Activated T-helper 17 cell treated with anti-CD3 and anti-CD28 coated beads, Interleukin-2, amount 50 U/mL, for 72 hours (primary cell): ENCODE measurements around the gene TSPAN2. TPM values are rescaled to one million over a fixed set of nuclear protein-coding genes. Genes with fewer than 3 reads are reported as not detected.
"Not testable (repeated sequence)": the region's sequence is repeated elsewhere in the genome, so short reads cannot be mapped to it uniquely, and the experiment has no call there.

Experiments
- ATAC-seq: fragments of 150-1000 bp; cut with Tn5 transposase; replicated peaks from 2 replicates; pipeline ENCODE4 v1.10.0; 2021; ENCODE audit warnings: mild to moderate bottlenecking, moderate library complexity
- H3K27ac Mint-ChIP-seq: one replicate; pipeline ENCODE4 v1.8.0; 2022; ENCODE audit warnings: mixed read lengths
- H3K27me3 Mint-ChIP-seq: one replicate; pipeline ENCODE4 v1.8.0; 2022; ENCODE audit warnings: mixed read lengths
- H3K36me3 Mint-ChIP-seq: one replicate; pipeline ENCODE4 v1.8.0; 2022; ENCODE audit warnings: low read depth, mild to moderate bottlenecking, mixed read lengths
- H3K4me1 Mint-ChIP-seq: one replicate; pipeline ENCODE4 v1.8.0; 2022; ENCODE audit warnings: mixed read lengths
- H3K4me3 Mint-ChIP-seq: one replicate; pipeline ENCODE4 v1.8.0; 2022; ENCODE audit warnings: mild to moderate bottlenecking, mixed read lengths
- H3K9me3 Mint-ChIP-seq: one replicate; pipeline ENCODE4 v1.8.0; 2022; ENCODE audit warnings: mixed read lengths
- total RNA-seq, 2 donors: library from RNA; stranded (reverse); gene quantifications; one replicate each; pipeline ENCODE4 v1.2.3, GENCODE V29; 2022

TSPAN2 gene
- total RNA-seq, 2 donors from 2014 or later: 0.95 to 2.5 TPM

DNA sequence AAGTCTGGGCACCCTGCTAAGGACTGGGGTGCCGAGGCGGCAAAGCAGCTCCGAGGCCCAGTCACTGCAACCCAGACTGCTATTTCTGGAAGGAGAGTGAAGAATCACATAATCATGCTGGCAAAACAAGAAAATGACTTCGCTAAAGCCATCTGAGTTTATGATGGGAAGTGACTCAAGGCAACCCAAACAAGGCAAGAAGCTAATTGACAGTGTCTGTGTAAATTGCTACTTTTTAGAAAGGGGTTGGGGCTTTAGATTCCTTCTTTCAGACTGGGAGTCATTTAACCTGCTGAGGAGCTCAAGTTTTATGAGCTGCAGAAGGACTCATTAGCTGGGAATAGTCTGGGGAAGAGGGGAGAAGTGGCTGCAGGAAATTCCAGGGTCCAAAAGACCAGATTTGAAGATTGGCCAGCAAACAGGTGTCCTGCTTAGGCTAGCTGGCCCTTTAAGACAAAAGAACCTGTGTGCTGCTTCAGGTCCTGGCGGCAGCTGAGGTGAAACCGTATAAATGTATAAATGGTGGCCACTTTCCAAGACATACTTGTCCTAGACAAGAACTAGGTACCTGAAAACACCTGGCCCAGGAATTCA is 31.5 kb downstream of the TSPAN2 start:
- H3K4me1 Mint-ChIP-seq: peaks cover 13% of the 10 kb centered on the region
- no peak for ATAC-seq
- no peak overlapping the region for H3K4me3 Mint-ChIP-seq
- H3K27me3 Mint-ChIP-seq: no peaks in the 10 kb centered on the region
- H3K27ac Mint-ChIP-seq: no peak overlapping the region
- H3K9me3 Mint-ChIP-seq: no peaks in the 10 kb centered on the region
- peaks cover 6% of the 10 kb centered on the region for H3K36me3 Mint-ChIP-seq

DNA sequence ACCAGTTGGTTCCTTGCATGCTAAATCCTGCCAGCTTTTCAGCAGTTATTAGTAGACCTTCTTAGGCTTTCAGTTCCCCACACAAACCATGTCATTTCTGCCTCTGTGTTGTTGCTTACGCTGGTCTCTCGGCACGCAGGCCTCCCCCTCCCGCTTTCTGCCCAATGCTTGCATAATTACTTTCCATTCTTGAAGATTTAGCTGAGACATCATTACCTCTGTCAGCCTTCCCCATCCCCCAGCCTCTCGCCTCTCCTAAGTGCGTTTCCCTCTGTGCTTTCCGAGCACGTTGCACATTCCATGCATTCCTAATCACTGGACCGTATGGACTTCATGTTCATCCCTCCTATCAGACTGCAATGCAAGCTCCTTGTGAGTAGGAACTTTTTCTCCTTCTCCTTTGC is 32.9 kb downstream of the TSPAN2 start:
- Mint-ChIP-seq H3K27me3 (no peaks in the 10 kb centered on the region), H3K4me3 (no peak overlapping the region)
- ATAC-seq: no peak

DNA sequence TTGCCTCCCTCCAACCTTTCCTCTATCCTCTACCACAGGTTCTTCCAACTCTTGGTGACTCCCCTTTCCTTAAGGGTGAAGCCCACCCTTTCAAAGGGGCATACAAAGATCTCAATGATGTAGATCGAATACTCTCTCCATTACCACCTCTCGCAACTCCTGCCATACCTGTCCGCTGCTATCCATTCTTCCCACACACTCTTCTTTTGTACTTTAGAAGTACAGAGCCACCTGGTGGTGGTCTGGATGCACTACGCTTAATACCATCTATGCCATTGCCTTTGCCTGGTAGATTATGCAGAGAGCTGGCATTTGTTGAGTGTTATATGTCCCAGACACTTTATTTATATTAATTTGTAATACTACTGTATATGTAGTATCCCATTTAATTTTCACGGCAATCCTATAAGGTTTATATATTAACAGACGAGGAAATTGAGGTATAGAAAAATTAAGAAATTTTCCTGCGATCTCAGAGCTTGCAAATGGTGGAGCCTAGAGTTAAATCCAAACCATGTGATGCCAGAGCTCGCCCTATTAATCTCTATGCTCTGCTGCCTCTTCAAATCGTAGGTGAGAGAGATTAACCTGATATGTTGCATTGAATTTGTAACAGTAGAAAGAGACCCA is 36.7 kb downstream of the TSPAN2 start:
- no peaks in the 10 kb centered on the region for H3K27me3 Mint-ChIP-seq
- ATAC-seq: peak; percentile 81

More for the DNA sequence above, 32.9 kb downstream of the TSPAN2 start:
- no peak overlapping the region for H3K27ac Mint-ChIP-seq
- no peaks in the 10 kb centered on the region for H3K9me3 Mint-ChIP-seq
- peaks cover 6% of the 10 kb centered on the region for H3K36me3 Mint-ChIP-seq
- peaks cover 5% of the 10 kb centered on the region for H3K4me1 Mint-ChIP-seq

DNA sequence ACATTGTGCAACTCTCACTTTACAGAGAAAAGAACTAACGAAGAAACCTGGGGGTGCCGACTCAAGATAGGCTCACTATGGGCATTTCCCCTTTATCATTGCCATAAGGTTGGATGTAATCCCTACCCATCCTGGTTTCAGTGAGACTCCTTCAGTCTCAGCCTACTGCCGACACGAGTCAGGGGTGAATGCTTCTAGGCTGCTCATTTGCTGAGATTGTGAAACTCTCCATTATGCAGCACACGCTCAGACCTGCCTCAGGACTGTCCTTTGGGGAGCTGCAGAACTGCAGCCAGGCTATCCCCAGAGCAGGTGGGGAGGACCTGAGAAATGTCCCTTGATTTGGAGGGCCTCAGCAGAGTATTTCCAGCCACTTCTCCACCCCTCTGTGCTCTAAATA is 37.5 kb downstream of the TSPAN2 start:
- H3K27me3 Mint-ChIP-seq: no peaks in the 10 kb centered on the region
- H3K36me3 Mint-ChIP-seq: peaks cover 6% of the 10 kb centered on the region
- no peak overlapping the region for H3K4me3 Mint-ChIP-seq
- H3K9me3 Mint-ChIP-seq: no peaks in the 10 kb centered on the region
- no peak overlapping the region for H3K27ac Mint-ChIP-seq
- H3K4me1 Mint-ChIP-seq: peaks cover 5% of the 10 kb centered on the region
- ATAC-seq: no peak

More for the DNA sequence above, 36.7 kb downstream of the TSPAN2 start:
- H3K27ac Mint-ChIP-seq: no peak overlapping the region
- peaks cover 5% of the 10 kb centered on the region for H3K4me1 Mint-ChIP-seq
- no peaks in the 10 kb centered on the region for H3K9me3 Mint-ChIP-seq
- no peak overlapping the region for H3K4me3 Mint-ChIP-seq
- peaks cover 6% of the 10 kb centered on the region for H3K36me3 Mint-ChIP-seq

DNA sequence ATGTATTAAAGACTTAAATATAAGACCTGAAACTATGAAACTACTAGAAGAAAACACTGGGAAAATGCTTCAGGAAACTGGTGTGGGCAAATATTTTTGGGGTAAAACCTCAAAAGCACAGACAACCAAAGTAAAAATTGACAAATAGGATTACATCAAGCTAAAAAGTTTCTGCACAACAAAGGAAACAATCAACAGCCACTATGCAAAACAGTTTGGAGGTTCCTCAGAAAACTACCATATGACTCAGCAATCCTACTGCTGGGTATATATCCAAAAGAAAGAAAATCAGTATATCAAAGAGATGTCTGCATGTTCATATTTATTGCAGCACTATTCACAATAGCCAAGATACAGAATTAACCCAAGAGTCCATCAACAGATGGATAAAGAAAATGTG is 42.6 kb downstream of the TSPAN2 start:
- Mint-ChIP-seq H3K4me1 (no peaks in the 10 kb centered on the region), H3K9me3 (peaks cover 4% of the 10 kb centered on the region), H3K4me3 (no peak overlapping the region), H3K27ac (no peak overlapping the region), H3K27me3 (no peaks in the 10 kb centered on the region), H3K36me3 (peaks cover 27% of the 10 kb centered on the region)
- no peak for ATAC-seq

DNA sequence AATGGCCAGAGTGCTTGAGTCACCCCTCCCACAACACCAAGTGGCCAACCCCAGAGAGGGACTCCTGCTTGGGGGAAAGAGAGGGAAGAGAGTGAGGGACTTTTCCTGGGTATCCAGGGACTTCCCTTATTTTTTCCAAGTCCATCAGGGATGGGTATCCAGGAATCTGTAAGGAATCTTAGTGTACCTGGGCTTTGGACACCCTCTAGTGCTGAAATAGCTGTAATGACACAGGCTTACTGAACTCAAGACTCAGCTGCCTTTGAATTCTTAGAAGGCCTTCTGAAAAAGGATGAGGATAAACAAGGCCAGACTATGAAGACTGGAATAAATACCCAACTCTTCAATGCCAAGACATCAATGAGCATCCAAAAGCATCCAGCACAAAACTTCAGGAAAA is 47.6 kb downstream of the TSPAN2 start:
- no peak for ATAC-seq
- Mint-ChIP-seq H3K27ac (no peak overlapping the region), H3K4me3 (no peak overlapping the region), H3K9me3 (peaks cover 4% of the 10 kb centered on the region), H3K4me1 (no peaks in the 10 kb centered on the region), H3K36me3 (peaks cover 21% of the 10 kb centered on the region), H3K27me3 (no peaks in the 10 kb centered on the region)

DNA sequence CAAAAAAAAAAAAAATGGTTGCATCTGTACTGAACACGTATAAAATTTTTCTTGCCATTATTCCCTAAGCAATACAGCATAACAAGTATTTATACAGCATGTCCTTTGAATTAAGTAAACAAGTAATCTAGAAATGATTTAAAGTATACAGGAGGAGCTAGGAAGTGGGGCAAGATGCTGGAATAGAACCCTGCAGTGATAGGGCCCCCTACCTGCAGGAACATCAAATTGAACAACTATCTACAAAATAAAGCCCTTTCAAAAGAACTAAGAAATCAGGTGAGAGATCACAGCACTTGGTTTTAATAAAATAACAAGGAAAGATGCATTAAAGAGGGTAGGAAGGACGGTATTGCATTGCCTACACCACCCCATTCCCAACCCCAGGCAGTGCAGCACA is 48.8 kb downstream of the TSPAN2 start:
- Mint-ChIP-seq H3K27me3 (no peaks in the 10 kb centered on the region), H3K36me3 (peaks cover 11% of the 10 kb centered on the region), H3K9me3 (peaks cover 4% of the 10 kb centered on the region), H3K4me1 (no peaks in the 10 kb centered on the region), H3K4me3 (no peak overlapping the region), H3K27ac (no peak overlapping the region)
- no peak for ATAC-seq

DNA sequence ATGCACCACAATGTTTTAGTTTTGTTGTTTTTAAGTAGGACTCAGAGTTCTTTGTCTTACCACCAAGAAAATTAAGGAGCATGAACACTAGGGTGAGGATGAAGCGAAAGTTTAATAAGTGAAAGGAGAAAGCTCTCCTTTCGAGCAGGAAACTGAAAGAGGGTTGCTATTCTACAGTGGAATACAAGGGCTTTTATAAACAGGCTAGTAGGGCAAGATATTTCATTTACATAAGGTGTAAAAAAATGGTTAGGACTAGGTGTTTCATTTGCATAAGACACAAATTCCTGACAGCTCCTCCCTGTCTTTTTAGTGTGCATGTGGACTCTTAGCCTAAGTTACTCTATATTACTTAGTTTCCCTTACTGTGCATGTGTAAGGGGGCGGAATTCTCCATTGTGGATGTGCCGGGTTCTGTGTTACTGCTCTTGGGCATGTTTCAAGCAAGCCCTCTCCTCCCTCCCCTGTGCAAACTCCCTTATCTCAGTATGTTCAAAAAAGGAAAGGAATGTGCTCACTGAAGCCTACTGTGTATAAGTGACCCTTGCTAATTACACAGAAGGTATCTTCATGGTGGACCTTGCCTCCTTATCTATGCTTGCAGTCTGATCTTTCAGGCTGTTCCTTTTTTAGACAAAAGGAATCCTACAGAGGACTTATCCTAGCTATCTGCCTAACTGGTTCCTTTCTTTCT is 52.3 kb downstream of the TSPAN2 start:
- no peaks in the 10 kb centered on the region for H3K4me1 Mint-ChIP-seq
- H3K36me3 Mint-ChIP-seq: peaks cover 1% of the 10 kb centered on the region
- no peak for ATAC-seq
- no peaks in the 10 kb centered on the region for H3K9me3 Mint-ChIP-seq
- no peaks in the 10 kb centered on the region for H3K27me3 Mint-ChIP-seq
- no peak overlapping the region for H3K27ac Mint-ChIP-seq
- no peak overlapping the region for H3K4me3 Mint-ChIP-seq

DNA sequence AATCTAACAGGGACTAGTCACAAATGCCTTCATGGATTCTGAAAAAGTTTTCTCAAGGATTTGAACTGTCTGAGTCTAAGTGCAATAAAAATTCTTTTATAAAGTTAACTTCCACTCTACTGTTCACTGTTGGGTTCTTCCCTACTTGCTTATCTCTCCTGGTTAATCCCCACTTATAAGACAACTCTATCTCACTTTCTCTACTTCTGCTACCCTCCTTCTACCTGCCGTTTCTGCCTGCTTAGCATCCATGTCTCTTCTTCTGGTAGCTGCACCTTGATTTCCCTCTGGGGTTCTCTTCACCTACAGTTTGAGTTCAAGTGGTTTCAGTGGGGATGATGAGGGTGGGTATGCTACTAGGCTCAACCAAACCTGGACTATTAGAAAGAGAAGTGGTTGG is 53.7 kb downstream of the TSPAN2 start:
- Mint-ChIP-seq H3K9me3 (no peaks in the 10 kb centered on the region), H3K4me1 (no peaks in the 10 kb centered on the region), H3K4me3 (no peak overlapping the region), H3K27ac (no peak overlapping the region), H3K27me3 (no peaks in the 10 kb centered on the region), H3K36me3 (no peaks in the 10 kb centered on the region)
- ATAC-seq: no peak

DNA sequence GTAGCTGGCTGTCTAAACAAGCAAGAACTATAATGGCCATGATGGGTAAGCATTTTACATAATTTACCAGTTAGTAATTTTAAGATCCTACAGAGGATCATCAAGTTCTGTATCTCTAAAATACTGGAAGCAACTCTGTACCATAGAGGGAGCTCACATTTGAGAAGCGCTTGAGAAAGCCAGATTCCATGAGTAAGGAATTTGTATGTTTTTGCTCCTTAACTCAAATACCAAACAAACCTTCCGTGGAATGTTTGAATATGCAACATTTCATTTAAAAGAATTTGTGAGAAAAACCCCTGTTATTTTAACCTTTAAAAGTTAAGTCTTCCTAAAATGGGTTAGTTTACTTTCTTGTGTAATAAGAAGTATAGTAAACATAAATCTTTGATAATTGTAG is 57.7 kb downstream of the TSPAN2 start:
- Mint-ChIP-seq H3K27ac (no peak overlapping the region), H3K9me3 (no peaks in the 10 kb centered on the region), H3K4me1 (no peaks in the 10 kb centered on the region), H3K36me3 (no peaks in the 10 kb centered on the region), H3K27me3 (peaks cover 10% of the 10 kb centered on the region), H3K4me3 (no peak overlapping the region)
- no peak for ATAC-seq

DNA sequence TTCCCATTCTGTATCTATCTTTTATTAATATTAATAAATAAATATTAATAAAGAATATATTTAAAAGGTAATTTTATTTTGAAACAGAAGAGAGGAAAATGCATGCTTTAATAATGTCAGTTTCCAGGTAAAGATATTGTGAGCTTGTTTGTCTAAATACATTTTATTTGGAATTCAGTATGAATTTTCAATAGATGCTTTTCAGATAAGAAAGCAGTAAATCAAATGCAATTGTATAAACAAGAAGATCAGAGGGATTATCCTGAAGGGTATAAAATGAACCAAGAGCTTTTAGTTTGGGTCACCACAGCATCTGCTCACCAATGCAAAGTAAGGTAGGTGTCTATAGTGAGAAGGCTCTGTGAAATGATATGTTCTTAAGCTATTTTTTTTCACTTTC is 59.8 kb downstream of the TSPAN2 start, which contains the start of gene TSHB:
Gene TSHB, plus strand, starts transcription at position 301 of the 400 bp plus-strand sequence. CDS start 3,537 bp downstream, outside the sequence.
- no peak for ATAC-seq
- Mint-ChIP-seq H3K9me3 (no peaks in the 10 kb centered on the region), H3K4me3 (no peak within 1 kb of the TSS), H3K36me3 (no peaks in the 10 kb centered on the region), H3K4me1 (no peaks in the 10 kb centered on the region), H3K27me3 (peaks cover 10% of the 10 kb centered on the region), H3K27ac (no peak within 1 kb of the TSS)

DNA sequence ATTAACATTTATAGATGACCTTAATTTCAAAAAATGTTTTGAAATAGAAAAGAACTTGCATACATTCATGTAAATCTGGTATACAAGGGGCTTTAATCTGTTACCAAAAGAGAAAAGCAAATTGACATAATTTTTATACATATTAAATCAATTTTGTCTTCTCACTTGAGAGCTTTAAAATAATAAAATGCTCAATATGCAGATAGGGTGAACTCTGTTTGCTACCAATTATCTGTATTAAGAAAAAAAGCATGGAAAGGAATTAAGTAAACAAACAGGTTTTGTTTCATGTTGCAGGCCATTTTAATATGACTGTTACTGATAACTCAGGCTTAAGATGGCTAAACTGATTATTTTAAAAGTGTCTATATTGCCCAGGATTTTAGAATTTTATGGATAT is 65.7 kb downstream of the TSPAN2 start:
- Mint-ChIP-seq H3K27ac (no peak overlapping the region), H3K36me3 (no peaks in the 10 kb centered on the region), H3K4me1 (no peaks in the 10 kb centered on the region), H3K9me3 (no peaks in the 10 kb centered on the region), H3K27me3 (peaks cover 20% of the 10 kb centered on the region), H3K4me3 (no peak overlapping the region)
- ATAC-seq: no peak

DNA sequence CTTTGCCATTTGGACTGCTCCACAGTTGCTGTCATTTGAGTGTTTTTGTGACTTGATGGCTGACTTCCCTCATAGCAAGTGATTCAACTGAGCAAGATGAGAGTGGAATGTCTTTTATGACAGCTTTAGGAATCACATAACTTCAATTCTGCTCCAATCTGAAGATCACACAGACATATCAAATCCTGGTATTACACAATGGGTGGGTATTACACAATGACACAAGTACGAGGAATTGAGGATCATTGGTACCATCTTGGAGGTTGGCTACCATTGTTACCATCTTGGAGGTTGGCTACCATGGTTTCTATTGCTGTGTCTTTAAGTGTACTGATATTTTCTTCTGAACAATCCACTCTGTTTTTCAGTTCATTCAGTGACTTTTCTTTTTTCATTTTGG is 68.2 kb downstream of the TSPAN2 start:
- no peak for ATAC-seq
- Mint-ChIP-seq H3K4me1 (no peaks in the 10 kb centered on the region), H3K27me3 (peaks cover 23% of the 10 kb centered on the region), H3K27ac (no peak overlapping the region), H3K36me3 (no peaks in the 10 kb centered on the region), H3K4me3 (no peak overlapping the region), H3K9me3 (no peaks in the 10 kb centered on the region)

DNA sequence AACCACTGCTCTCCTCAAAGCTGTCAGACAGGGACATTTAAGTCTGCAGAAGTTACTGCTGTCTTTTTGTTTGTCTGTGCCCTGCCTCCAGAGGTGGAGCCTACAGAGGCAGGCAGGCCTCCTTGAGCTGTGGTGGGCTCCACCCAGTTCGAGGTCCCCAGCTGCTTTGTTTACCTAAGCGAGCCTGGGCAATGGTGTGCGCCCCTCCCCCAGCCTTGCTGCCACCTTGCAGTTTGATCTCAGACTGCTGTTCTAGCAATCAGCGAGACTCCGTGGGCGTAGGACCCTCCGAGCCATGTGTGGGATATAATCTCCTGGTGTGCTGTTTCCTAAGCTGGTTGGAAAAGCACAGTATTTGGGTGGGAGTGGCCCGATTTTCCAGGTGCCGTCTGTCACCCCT is 69.8 kb downstream of the TSPAN2 start:
- peaks cover 23% of the 10 kb centered on the region for H3K27me3 Mint-ChIP-seq
- not testable (repeated sequence) for H3K9me3 Mint-ChIP-seq, H3K4me3 Mint-ChIP-seq, H3K4me1 Mint-ChIP-seq, H3K27ac Mint-ChIP-seq, ATAC-seq, H3K36me3 Mint-ChIP-seq

DNA sequence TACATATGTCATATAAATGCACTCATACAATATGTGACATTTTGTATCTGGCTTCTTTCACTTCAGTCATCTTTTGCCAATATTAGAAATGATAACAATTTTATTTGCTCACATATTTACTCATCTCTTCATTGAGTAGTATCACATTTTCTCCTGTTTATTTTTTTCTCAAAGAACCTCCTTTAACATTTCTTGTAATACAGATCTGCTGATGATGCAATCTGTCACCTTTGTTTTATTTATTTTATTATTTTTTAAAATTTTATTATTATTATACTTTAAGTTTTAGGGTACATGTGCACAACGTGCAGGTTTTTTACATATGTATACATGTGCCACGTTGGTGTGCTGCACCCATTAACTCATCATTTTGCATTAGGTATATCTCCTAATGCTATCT is 75.5 kb downstream of the TSPAN2 start:
- Mint-ChIP-seq H3K4me1 (no peaks in the 10 kb centered on the region), H3K4me3 (no peak overlapping the region), H3K36me3 (no peaks in the 10 kb centered on the region), H3K27me3 (peaks cover 4% of the 10 kb centered on the region), H3K27ac (no peak overlapping the region), H3K9me3 (no peaks in the 10 kb centered on the region)
- no peak for ATAC-seq
